HG03135 (cell line): ENCODE data around the gene FRMD4A.

Experiments used
- ATAC-seq: cut with Tn5 transposase; IDR thresholded peaks from one replicate; pipeline ENCODE4 v1.9.1; 2021; ENCODE audit warnings: mild to moderate bottlenecking, moderate library complexity; ENCODE audit not compliant: unreplicated experiment

FRMD4A gene

DNA sequence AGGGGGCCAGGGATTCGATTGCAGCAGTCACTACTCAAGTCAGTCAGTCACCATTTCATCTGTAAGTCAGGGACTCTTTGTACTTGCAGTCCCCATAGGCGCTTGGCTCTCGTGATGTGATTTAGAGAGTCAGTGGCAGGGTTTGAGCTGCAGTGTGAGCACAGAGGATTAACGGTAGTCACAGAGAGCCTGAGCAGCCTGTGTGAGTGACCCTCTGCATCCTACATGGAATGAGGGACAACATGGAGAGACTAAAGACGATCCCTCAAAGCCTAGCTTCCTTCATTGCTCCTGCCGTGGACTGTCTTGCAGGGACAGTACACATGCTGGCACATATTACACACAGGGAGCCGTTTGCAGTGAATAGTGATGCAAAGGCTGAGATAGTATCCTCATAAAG lies 687.7 kb downstream of the FRMD4A start:
- ATAC-seq: no peak

DNA sequence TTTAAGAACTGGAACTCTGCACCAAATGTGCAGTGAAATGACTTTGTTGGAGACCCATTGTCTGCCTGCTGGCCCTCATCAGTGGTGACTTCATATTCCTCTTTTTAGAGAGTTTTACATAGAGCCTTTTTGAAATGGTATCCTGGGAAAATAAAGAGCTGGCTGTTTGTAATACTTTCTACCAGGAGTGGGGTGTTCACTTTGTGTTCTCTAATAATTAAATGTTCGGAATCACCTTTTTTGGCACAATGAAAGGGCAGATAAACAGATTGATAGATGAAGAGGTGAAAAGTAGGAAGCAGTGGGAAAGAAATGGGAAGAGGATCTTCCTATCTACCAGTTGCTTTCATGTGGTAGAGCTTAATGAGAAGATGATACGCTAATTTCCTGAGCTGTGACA lies 688.4 kb downstream of the FRMD4A start:
- no peak for ATAC-seq

DNA sequence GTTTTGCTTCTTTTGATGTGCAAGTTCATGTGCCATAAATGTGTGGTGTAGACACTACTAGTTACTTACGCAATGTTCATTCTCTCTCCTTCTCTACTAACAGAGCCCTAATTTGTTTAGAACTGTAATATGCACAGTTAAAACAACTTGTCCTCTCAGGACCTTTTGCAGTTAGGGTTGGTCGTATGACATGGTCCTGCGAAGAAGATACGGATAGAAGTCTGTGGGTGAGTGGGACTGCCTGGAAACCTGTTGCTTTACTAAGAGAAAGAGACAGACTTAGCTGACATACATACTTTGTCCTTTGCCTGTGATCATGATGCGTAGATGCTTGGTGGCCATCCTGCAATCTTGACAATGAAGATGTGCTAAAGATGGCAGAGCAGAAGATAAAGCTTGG lies 692.8 kb downstream of the FRMD4A start:
- no peak for ATAC-seq

DNA sequence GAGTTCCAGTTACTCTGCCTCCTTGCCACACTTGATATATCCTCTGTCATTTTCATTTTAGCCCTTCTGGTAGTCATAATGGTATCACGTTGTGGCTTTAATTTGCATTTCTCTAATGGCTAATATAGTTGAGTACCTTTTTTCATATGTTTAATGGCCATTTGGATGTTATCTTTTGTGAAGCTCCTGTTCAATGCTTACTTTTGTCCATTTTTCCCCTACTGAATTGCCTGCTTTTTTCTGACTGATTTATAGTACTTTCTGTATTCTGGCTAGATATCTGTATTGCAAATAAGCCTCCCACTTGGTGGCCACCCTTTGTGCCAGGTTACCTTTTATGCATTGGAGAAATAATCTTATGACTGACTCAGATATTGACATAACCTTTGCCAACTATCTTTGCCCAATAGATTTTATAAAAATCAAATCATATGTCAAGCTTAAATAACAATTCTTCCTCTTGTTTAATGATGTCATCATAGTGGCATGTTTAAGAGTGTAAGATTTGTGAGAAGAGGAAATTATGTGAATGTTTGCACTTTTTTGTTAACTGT lies 693.3 kb downstream of the FRMD4A start:
- no peak for ATAC-seq

DNA sequence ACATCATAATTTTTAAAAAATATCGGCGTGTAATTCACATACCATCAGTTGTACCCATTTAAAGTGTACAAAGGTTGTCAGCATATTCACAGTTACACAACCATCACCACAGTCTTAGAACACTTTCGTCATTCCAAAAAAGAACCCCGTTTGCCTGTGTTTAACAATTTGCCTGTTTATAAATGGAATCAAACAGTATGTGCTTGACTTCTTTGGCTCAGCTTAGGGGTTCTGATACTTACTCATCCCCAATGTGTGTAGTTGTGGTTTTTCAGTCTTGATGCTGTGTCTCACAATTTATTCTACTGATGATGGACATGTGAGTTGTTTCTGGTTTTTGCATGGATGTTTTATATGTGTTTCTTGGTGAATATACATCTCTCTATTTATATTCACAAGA lies 693.9 kb downstream of the FRMD4A start:
- no peak for ATAC-seq

DNA sequence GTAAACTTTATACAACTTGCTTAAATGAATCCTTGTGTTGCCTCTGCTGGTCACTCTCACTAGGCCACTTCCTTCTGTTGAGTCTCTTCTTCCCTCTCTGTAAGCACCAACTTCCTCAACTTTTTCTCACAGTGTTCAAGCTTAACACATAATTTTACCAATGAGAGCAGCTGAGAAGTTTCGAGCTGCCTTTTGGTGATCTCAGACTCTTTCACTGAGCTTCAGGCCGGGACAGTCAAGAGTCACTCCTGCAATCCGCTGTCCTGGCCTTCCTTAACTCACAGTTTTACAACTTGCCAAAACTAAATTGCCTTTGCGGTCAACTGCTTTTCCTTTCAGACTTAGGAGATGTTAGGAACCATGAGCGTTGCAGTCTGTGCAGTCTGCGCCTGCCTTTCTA lies 696.5 kb downstream of the FRMD4A start:
- no peak for ATAC-seq

DNA sequence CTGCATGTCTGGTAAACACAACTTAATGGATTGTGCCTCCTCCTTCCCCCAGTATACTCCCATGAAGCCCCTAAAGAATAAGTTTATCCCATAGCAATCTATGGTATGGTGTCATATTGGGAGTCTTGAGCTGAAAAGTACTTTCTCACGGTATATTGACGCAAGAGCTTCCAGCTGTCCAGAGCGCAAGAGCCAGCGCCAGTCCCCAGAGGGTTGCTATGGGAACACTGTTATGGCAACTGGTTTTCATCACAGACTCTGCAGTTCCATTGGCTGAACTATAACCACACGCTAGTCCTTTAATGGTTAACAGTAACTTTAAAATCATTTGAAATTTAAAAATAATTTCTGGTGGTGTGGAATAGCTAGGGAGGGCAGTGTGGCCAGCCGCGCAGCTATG lies 697.0 kb downstream of the FRMD4A start:
- no peak for ATAC-seq

DNA sequence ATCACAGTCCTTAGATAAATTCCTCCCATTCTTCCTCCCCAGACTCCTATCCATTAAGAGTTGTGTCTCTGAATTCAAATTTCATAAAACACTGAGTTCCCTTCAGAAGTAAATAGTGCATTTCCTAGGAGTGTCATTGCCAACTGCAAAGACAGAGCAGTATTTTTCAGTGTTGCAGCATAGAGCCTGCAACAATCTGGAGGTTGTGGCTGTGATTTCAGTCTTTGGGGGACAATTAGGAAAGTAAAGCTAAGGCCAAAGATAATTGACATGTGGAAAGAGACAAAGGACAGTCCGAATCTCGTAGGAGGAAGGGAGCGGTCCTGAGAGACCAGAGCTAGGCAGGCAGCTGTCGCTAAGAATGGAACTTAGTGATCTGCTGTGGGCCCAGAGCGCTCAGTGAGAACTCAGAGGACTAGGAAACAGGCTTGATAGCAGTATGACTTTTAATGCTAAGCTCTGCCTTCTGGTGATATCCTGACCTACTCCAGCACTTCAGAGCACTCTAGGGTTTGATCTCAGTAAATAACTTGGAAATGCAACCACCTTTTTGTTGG lies 697.8 kb downstream of the FRMD4A start:
- no peak for ATAC-seq

DNA sequence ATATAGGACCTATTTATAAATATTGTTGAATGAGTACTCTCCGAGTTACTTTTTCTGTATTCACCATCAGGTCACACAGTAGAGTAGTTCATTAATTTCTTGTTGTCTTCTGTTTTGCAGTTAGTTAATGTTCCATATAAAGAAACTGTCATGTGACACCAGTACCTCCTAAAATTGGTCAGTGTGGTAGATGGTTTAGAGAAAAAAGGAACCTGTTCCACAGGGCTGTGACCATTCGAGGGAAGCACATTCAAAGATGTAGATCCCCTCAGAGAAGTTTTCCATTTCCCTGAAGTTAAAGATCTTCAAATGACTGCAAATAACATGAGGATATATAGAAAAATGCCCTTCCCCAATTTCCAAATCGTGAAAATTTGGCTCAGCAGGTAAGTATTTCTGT lies 698.3 kb downstream of the FRMD4A start:
- ATAC-seq: no peak

DNA sequence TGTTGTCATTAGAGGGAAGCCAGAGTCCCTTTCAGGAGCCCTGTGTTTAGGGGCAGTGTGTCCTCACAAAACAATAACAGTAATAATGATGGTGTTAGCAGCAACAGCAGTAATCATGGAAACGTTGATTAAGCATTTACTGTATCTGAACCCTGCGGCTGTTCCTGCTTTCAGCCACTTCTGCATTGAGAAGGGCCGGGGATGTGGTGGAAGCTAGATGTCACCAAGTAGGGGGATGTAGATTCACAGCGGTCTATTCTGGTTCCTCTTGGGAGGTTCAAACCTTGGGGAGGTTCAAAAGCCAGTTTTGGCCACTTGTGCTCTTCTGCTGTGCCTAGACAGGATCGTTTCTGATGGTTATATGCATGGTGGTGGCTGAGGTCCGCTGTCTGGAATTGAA lies 699.1 kb downstream of the FRMD4A start:
- ATAC-seq: no peak

DNA sequence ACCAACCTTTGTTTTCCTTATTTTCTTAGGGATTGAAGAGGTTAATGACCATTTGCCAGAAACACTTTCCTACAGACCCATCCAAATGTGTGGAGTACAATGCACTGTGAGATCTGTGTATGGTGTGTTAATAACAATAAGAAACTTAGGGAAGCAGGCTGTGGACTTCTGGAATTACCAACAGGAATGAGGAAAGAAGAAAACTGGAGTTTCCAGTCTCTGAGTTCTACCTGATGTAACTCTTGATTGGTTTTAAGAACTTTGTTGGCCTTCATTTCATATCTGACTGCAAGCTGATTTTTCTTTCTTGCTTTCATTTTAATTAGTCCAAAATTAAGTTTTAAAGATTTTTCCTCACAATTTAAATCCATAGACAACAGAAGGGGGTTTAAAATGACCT lies 700.5 kb downstream of the FRMD4A start:
- no peak for ATAC-seq

DNA sequence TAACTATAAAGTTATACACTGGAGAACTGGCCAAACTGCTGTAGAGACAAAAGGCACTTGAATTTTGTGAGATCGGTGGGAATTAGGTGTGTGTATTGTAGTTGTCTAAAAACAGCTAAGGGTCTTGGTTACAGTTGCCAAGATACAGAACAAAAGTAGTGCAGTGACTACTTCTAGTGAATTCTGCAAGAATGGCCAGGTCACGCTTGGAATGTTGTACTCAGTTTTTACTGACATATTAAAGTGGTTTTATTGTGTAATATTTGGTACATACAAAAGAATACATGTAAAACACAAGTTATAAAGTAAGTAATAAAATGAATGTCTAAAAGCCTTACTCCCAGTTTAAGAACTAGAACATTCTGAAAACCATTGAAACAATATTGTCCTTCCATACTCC lies 701.6 kb downstream of the FRMD4A start:
- ATAC-seq: no peak

DNA sequence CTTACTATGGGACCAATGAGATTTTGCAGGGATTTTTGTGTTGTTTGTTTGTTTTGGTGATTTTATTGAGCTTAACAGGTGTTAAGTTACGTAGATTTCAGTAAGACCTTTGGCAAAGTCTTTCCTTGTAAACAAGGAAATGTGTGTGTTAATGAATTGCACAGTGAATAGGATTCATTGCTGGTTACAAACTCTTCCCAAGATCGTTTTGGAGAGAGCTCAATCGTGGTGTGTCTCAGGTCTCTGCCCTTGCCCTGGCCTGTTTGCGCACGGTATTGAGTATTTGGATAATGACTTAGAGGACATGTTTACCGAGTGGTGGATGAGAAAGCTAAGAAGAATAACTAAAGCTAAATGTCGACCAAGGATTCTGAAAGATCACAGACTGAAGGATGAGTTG lies 702.1 kb downstream of the FRMD4A start:
- no peak for ATAC-seq

DNA sequence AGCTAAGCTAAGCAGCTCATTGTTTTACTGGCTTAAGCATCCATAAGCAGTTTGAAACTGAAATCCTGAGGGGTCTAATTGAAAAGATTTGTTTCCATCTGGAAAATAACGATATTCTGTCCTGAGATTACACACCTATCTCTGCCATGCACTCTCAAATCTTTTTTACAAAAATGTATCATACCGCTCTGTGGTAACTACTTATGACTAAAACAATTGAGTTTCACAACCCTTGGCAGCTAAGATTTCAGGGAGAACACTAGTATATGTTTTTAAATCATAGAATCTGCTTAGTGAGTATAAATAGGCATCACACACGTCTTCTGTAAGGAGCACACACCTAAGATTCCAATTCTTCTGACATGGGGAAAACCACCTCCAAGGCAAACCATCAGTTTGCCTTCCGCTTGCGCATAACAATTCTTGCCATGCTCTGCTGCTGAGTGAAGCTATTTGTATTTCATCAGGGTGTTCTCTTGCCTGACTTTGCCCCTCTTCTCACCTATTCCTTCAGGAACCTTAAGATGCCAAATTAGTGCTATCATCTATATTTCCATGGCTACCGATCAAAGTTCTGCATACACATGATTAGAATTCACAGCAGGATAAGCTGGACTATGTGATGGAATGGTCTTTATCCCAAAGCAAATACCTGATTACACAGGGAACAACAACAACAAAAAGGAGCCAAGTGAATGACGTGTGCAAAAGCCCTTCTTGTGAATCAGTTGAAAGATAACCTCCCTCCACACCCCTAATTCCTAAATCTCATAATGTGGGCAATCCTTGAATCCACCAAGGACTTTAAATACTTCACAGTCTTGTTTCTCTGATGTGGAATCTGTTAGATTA lies 703.0 kb downstream of the FRMD4A start:
- ATAC-seq: no peak

DNA sequence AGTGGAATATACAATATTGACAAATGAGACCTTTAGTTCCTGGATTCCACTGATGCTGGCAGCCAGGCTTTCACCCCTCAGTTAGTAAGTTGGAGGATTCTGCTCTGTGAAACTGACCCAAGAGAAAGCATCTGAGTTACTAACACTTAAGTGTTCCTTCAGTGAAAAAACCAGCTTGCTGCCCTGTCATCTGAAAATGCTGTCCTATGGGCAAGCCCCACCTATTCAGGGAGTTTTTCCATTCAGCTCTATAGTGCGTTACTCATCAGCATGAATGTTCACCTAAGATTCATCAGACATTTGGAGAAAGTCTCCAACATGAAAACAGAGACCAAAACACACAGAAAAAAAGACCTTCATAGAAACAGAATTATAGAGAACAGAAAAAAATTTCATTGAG lies 706.1 kb downstream of the FRMD4A start:
- ATAC-seq: no peak

DNA sequence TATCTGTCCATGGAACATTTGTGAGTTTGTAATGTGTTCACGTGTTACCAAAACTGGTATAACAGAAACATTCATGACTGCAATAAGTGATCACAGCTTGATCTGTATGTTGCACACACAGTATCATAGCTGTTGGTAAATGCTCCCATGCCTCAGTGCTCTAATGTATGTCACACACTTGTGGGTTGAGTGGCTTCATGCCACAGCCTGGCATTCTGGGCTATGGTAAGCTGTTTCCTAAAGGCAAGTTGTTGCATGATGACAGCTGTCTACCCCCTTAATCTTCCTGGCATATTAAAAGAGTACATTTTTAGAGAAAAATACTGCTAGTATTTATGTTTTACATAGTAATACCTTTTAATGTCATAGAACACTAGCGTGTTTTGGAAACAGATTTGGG lies 708.8 kb downstream of the FRMD4A start:
- ATAC-seq: no peak

DNA sequence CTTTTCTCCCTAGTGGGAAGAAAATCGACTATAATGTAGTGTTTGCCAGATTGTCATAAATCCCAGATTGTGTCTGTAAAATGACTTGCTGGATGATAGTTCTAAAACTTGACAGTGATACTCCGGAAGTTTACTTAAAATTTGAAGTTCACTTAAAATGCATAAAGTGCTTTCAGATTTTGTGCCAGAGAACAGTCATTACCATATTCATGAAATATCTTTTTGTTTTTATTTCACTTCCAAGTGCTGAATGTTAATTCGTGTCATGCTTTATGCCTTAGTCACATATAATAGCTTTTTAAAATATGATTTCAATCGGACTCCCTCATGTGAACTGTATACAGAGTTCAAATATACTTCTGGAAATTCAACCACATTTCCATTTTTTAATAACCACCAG lies 713.6 kb downstream of the FRMD4A start:
- ATAC-seq: no peak

DNA sequence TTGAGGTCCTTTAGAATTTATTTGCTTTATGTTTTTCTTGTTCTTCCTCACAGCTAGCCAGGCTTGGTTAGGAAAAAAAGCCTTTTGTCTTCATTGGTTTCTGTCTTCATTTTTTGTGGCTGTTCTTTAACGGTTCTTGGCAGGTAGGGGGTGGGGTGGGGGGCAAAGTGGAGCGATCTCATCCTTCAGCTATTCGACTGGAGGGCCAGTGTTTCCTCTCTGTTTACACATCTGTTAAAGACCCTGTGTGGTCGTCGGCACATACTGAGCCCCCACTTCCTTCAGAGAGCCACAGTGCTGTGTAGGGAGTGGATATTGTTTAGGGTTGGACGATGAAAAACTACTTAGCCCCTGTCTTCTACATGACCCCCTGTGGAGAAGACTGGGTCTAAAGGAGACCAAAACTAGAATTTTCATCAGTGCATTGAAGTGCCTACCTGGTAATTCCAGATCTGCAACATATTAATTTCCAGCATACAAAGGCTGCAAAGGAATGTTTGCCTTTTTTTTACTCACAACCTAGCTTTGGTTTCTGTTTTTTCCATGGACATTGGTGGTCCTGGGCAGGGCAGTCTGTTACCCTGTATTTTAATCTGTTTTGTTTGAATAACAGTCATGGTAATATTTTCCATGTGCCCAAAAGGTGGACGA lies 714.9 kb downstream of the FRMD4A start:
- no peak for ATAC-seq

DNA sequence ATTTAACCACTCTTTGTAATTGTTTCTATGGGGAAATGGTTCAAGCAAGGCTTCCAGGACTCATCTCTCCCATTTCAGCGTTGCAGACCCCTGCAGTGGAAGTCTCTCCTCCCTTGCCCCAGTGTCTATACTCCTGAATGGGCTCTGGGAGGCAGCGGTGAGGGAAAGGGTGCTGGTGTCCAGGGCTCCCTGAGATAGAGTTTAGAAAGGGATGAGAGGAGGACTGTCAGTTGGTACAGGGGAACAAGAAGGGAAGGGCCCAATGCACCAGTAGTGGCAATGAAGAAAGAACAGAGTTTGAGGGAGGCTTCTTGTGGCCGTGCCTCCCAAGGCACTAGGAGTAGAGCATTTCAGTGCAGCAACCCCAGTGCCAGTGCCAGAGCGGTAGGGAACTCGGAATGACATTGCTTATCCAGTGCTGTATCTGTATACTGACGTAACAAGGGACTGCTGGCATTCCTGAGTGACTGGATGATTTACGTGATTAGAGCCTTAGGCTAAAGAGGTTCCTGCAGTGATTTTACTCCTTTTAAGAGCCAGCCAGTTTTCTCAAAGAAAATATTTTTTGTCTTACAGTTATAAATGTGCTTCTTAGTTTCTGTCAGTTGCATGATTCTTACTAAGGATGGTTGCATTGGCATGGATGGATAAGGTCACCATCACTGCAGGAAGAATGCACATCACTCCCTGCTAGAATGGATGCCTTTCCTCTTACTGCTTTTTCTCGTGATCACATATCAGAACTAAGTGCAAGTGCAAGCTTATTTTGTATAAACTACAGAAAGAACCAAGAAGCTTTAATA lies 716.0 kb downstream of the FRMD4A start:
- no peak for ATAC-seq

DNA sequence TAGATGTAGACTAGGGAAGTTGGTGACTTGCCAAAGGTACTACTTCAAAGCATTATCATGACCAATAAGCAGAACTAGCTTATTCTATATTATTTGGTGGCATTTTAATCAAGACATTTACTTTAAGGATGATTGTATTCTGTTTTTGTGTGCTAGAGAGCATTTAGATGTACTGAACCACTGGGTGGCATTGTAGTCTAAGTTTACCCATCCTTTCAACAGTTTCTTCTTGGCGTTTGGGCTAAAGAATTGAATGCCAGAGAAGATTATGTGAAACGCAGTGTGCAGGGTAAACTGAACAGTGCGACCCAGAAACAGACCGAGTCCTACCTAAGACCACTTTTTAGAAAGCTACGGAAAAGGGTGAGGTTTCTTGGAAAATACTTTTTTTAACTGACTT lies 717.2 kb downstream of the FRMD4A start:
- ATAC-seq: no peak

DNA sequence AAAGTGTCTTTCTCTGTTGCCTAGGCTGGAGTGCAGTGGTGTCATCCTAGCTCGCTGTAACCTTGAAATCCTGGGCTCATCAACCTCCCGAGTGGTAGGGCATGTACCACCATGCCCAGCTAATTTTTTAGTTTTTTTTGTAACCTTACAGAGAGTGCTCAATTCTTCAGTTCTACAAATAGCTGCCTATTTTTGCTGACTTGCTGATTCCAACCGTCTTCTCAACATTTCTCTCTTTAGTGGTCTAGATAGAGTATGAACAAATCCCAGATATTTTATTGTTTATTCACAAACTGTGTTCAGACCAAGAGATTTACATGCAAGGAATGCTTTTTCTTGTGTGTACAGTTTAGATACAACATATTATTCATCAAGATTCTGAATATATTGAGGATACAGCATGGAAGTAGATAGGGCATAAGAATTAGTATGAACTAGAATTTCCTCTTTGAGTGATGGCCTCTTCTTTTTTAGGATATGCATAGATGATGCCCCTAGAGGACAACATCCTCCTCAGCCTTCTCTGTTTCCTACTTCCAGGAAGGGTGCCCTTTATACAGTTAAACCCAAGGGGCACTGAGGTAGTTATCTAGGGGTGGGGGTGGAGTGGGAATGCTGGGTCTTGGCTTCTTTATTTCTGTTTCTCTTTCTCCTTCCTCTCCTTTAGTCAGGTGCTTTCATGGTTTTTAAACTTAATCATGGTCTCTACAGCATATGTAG lies 717.9 kb downstream of the FRMD4A start:
- no peak for ATAC-seq
